GM19438 (cell line): ENCODE measurements around the gene CSMD2.

Experiments used
- ATAC-seq: cut with Tn5 transposase; IDR thresholded peaks from one replicate; pipeline ENCODE4 v1.9.1; 2021; ENCODE audit warnings: low read depth; ENCODE audit not compliant: unreplicated experiment

Gene CSMD2

DNA sequence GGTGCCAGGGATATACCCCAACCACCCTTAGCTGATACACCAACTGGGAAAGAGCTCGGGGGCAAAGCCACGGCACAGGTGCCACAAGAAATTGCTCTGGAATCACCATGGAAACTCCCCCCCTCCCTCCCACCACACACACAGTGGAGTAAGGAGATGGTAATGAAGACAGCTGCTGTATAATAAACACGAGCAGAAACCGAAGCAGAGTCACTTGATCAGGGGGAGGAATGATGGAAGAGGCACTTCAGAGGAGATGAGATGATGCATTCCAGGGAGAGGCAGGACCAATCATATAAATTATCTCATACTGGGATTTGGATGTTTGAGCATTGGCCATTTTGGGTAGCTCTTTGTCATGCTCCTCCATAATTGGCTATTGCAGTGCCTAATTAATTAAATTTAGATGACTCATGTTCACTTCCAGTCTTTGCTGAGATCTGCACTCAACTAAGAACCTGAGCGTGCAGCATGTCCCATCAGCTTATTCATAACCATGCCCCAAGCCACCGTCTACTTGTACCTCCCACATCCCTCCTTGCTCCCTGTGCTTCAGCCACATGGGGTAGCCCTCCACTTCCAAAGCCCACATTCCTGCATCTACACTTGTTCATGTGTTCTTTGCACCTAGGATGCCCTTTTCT lies 503.1 kb downstream of the CSMD2 start:
- ATAC-seq: no peak

DNA sequence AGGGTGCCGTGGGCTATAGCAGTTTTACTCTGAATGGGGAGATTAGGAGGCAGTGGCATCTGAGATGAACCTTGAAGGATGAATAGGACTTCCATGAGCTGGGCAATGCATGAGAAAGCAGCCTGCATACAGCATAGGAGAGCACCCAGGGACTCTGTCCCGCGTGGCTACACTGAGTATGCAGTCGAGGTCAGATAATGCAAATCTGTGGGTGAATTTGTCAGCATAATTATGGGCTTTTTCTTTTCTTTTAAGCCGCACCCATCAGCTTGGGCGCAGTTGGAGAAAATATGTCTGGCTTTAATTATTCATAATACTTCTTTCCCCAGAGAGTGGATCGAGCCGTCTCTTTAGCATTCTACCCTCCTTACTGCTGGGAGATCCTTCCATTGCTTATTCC lies 504.1 kb downstream of the CSMD2 start:
- ATAC-seq: no peak

DNA sequence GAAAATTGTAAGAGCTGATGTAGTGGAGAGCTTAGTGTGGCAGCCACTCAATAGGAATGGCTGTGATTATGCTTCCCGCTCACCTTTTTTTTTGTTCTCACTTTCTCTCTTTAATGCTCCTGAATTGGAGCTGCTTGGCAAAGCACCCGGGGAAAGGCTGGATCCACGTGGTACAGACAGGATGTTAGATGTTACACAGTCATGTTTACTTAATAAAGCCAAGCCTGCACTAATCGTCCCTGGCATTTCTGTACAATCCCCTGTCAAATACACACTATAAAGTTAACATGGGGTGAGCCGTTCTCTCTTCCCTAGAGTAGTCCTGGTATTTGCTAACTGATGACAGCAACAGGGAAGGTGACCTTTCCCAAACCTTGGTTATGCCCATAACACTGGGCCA lies 504.8 kb downstream of the CSMD2 start:
- ATAC-seq: no peak

DNA sequence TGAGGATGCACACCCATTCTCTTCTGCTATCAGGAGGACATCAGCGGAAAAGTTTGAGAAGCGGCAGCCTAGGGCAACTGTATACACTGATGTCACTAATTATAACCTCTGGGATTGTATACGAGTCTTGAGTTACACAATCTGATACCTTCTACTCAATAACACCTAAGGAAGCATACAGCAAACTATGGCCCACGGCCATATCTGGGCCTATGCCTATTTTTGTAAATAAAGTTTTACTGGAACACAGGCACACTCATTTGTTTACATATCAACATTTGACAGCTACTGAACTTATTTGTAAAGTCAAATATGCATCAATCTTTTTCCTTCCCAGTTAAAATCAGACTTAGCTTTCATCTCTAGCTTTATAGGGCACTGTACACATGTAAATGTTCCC lies 505.4 kb downstream of the CSMD2 start:
- ATAC-seq: no peak

DNA sequence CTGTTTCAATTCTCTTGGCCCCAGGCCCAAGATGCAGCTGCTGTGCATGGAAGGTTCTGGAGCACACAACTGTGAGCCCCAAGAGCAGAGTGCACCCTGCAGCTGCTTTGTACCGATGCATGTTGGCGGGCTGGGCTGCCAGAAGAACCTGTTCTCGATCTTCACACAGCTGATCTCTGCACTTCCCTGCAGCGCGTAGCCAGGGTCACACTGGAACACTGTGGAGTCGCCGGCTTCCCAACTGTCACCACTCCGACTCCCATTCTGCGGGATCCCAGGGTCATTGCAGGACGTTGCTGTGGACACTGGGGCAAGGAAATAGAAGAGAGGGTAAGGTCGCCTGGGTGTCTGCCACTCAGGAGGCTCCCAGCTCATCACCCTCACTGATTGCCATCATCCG lies 507.2 kb downstream of the CSMD2 start:
- no peak for ATAC-seq

DNA sequence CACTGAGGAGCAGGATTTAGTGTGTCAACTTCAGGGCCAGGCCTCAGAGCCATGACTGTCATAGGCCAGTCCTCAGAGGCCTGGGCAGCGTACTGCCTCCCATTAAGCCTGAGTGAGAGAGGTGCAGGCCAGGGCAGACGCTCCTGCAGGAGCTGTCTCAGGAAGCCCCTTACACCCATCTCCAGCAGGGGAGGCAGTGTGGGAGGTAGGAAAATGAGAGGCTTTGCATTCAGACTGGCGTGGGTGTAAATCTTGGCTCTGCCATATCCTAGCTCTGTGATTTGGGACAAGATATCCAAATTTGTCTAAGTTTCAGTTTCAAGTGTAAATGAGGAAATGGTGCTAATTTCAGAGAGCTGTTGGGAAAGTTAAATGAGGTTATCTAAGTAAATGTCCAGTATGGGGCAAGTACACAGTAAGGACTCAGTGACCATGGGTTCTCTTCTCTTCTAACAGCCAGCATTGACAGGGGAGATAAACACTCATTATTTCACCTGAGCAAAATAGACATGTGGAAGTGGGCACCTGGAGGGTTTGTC lies 508.5 kb downstream of the CSMD2 start:
- no peak for ATAC-seq

DNA sequence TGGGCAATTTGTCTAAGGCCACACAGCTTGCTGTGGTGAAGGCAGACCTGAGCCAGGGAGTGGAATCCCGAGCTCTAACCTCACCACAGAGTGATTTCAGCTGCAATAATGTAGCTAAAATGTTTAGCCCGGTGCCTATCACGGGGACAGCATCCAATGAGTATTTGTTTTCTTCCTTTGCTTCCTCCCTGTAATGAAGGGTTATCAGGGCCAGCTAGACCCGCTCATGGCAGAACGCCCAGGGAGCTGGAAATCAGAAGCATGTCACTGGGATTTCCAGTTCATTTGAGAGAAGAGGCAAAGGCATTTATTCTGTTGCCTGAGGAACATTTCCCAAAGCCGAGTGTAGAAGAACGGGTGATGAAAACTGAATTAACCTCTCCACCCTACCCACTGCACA lies 509.5 kb downstream of the CSMD2 start:
- ATAC-seq: no peak

DNA sequence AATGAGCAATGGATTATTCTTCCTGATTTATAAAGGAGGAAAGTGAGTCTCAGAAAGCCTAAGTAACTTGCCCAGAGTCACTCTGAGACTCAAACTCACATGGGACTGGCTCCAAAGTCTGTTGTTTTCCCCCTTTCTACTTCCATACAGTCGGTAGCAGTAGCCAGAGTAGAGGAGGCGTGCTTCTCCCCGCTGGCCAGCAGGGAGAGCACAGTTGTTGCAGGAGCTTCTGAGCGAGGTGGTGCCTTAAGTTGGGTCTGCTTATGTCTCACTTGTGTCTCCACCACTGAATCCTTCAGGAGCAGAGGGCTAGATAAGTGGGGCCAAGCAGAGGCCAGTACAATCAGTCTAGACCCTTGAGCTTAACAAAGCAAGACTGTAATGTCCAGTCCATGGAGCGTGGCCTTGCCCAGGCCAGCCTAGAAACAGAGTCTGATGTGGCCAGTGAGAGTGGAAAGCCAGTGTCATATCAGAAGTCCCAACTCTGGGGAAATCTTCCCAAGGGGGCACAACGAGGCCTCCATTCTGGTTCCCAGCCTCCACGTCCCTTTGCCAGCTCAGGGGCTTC lies 510.7 kb downstream of the CSMD2 start:
- no peak for ATAC-seq

DNA sequence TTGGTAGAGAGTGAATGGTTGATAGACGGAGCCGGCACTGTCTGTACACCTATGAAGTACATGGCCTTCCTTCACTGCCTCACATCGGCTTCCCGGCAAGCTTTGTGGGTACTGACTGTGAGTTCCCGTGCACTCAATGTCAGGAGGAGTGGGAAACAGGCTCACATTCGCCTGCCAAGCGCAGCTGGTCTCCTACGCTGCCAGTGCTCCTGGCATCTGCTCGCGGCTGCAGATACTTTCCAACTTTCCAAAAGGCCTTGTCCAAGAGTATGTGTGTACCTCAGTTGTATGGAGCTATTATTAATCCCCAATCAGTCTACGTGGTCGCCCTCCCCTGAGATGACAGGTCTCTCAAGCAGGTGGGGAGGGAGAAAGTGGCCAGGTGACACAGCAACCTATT lies 511.8 kb downstream of the CSMD2 start:
- ATAC-seq: no peak

DNA sequence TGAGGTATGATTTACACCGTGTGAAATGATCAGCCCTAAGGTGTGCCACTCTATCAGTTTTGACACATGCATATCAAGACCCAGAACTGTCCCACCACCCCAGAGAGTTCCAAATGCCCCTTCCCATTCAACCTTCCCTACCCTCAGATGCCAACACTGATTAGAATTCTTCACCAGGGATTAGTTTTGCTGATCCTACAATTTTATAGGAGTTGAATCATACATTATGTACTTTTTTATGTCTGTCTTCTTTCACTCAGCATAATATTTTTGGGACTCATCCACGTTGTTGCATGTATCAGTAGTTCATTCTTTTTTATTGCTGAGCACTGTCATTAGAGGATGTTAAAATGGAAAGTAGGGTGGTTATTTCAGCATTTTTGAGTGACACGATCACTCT lies 514.3 kb downstream of the CSMD2 start:
- no peak for ATAC-seq

DNA sequence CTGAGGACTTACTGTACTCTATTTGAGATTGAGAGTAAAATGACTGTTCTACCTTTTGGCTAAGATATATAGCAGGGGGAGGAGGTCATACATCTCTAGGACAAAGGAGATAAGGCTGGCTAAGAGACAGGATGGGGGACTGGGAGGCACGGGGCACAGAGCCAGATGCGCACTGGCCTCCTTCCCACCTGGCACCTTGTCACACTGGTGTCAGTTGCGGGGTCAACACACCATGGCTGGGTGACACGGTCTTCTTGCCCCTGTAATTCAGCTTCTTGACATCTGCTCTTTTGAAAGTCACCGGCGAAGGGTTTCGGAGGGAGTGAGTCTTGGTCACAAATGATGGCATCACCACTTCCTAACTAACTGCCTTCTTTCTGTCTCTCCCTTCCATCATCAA lies 515.3 kb downstream of the CSMD2 start:
- ATAC-seq: no peak

DNA sequence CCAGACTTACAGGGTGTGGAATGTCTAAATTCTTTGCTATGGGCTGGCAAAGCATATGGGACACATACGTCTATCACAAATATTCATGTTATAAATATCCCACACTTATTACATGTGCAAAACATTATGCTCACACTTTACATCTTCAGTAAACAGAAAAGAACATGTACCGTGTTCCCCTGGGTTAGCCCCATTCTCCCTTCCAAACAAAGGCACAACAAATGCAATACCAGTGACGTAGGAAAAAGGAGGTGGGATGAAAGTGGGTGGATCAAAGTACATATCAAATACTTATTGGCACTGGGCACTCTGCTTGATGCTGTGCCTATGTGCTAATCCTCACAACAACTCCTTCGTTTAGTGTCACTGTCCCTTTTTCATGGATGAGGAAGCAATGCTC lies 521.8 kb downstream of the CSMD2 start:
- no peak for ATAC-seq

DNA sequence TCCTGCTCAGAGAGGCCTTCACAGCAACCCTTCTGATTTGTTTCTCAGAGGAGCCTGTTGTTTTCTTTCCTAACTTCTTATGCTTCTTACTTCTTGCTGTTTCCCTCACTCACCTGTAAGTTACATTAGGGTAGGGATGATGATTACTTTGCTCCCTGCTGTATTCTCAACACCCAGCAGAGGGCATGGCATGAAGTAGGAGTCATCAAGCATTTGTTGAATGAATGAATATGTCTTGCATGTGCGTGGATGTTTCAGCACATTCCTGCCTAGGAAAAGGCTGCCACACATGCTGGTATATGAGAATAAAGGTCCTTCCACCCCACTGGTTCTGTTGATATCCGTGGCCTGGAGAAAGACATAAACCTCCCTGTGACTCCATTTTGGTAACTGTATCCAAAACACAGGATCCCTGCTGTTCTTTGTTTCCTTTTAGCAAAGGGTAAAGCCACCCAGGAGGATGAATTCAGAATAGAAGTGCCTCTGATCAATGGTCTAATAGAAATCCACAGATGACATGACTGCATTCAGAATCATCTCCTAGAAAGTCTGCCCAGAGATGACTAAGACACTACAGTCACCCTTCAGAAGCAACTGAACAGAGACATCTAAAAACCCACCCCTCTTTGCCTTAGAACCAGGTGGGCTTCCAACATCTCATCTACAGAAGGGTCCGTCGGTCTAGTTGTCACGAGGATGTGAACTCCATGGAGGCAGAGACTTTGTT lies 523.8 kb downstream of the CSMD2 start:
- ATAC-seq: no peak

DNA sequence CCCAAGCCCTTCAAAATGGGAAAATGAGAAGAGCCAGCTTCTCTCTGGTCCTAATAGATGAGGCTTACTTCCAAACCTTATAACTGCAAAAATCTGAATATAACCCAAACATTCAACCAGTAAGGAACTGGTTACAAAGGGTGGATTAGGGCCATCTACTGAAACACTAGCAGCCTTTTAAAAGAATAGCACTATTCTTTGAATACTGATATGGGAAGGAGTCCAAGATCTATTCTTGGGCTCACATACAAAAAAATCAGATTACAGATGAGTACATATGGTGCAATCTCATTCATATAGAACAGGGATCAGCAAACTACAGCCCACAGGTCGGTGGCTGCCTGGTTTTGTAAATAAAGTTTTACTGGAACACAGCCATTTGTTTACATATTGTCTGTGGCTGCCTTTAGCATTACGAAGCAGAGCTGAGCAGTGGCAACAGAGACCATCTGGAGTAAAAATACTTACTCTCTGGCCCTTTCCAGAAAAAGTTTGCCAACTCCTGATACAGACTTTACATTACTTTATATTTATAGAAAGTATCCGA lies 524.8 kb downstream of the CSMD2 start:
- ATAC-seq: no peak

DNA sequence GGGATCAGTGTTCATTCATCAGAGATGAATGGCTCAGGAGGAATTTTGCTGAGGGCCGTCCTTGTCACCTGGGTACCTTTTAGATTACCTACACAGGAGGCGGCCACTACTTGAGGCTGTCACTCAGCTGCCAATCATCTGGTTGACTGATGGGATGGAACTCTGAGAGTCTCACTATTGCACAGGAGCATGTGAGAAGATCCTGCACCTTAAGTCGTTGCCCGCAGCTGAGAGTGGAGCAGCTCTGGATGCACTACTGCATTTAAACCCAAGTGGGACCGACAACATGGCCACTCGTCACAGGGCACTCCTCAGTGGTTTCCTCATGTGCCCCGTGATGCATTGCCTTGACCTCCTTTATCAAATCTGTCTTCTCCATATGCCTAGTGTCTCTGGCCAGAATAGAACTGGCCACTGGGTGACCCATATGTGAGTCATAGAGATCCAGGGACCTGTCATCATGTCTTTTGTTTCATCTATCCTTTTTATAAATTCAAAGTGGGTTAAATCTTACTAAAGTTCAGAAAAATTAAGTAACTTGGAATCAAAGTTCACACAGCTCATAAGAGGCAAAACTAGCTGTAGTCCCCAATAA lies 527.1 kb downstream of the CSMD2 start:
- ATAC-seq: no peak

DNA sequence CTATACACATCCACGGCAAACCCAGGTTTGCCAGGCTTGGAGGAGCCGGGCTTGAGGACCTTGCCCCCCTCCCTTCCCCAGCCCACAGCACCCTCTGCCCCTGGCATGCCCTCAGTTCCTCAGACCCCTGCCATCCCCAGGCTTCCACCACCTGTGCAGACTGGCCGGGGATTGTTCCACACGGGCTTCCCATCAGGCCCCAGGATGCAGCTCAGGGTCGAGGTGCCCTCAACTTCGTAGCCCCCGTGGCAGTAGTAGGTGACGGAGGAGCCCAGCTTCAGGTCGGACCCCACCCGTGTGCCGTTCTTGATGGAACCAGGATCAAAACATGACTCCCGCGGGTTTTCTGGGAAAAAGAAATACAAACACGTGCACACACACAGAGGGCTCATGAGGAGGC lies 528.8 kb downstream of the CSMD2 start:
- no peak for ATAC-seq

DNA sequence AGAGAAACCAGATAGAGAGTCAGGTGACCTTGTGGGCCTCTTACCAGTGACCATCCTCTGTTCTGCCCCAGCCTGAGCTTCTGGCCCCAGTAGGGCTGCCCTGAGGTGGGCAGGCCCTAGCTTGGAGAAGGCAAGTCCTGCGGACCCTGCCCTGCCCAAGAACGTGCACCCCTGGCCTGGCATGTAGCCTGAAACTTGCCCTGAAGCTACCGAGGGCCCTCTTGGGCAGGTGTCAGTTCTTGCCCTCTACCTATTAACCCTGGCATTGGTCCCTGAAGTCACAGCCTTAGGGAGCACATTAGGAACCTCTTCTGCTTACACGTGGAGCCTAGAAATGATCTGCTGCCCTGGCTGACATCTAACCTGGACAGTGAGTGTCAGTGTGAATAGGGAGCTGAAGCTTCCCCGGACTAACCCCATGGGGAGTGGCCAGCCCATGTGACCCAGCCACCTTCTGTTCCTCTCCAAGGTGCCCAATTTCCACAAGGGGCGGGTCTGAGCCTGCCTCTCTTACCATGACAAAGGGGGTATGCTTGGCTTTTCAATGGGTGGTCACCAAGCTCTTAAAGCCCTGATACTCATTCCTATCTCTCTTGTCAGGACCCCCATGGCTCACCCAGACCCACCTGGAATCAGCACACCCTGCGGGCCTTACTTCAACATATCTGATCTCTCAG lies 529.6 kb downstream of the CSMD2 start:
- ATAC-seq: no peak

DNA sequence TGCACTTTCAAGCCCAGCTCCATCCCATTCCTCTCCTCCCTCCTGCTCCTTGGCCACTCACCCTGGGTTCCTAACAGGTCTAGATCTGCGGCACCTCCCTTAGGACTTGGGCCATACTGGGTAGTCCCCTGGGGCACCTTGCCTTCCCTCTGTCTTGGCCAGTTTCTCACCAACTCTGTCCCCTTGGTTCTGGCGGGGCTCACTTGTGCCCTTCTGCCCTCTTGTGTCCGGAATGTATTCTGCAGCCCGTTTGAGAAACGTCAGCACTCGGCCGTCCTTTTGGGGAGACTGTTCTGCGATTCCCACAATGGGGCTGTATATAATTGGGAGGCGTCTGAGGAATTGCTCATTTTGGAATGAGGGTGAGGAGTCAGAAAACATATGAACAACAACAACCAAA lies 530.2 kb downstream of the CSMD2 start:
- ATAC-seq: no peak

DNA sequence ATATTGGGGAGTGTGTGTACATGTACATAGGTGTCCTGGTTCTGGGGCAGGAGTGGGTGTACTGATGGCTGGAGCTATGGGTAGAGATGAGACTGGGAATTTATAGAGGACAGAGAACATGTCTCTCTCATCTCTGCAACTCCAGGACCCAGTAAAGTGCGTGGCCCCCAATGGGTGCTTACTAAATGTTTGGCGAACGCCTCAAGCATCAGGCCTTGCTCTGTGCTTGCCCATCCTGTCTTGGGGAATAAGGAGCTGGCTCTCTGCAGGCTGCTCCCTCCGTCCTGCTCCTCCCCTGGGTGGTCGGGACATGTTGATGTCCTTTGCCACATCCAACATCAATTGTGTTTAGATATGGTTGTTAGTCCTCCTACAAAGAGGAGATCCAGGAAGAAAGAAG lies 530.9 kb downstream of the CSMD2 start:
- no peak for ATAC-seq

DNA sequence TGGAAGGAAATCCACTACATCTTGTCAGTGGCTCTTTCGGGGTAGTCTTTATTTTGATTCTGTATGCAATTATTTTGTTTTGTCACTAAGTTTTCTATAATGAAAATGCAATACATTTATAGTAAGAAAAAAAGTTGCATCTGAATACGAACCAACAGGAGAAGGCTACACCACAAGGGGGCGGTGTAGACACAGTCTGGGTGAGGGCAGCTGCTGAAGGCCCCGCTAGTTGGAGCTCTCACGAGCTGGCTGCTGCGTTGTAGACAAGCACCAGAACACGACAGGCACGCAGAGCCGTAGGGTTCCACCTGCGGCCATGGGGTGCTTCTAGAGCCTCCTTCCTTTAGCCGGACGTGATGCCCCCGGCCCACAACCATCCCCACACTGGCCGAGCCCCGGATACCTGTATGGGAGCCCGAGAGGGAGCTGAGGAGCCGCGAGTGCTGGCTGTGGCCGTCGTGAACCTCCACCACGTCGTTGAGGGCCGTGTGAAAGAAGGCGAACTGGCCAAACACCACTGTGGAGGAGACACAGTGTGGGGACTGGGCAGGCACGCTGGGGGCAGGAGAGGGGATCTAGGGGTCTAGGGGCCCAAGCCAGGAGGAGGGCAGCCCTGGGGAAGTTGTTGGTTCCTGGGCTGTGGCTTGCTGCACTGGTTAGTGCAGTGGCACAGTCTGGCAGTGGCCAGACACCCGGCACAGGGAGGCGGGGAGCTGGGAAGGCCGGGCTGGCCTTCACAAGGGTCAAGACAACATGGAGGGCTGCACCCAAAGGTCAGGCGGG lies 531.8 kb downstream of the CSMD2 start:
- no peak for ATAC-seq
